Osteoblast (primary cell): ENCODE data around the gene EP300. TPM values are rescaled to one million over a fixed set of nuclear protein-coding genes. Genes with fewer than 3 reads are reported as not detected.
A peak's percentile ranks its signal among the peaks of the same experiment; 100 is the strongest.

ENCODE experiments used
- DNase-seq: peaks from one replicate; pipeline ENCODE4 v3.0.0; 2011; ENCODE audit warnings: low spot score, mixed read lengths; ENCODE audit not compliant: insufficient read length; ENCODE audit errors: missing footprints
- H2AFZ ChIP-seq: 2 replicates; pipeline ENCODE4 v1.6.0; 2011; ENCODE audit warnings: mild to moderate bottlenecking, low read length
- H3K27ac ChIP-seq: 2 replicates; pipeline ENCODE4 v1.5.1; 2011; ENCODE audit warnings: mild to moderate bottlenecking, low read depth, low read length, moderate library complexity
- H3K27me3 ChIP-seq: 2 replicates; pipeline ENCODE4 v1.6.0; 2012; ENCODE audit warnings: mild to moderate bottlenecking, control low read depth, inconsistent platforms, low read length, moderate library complexity; ENCODE audit not compliant: insufficient read depth
- H3K36me3 ChIP-seq: 2 replicates; pipeline ENCODE4 v1.5.1; 2011; ENCODE audit warnings: mild to moderate bottlenecking, low read length, control low read depth, moderate library complexity; ENCODE audit not compliant: insufficient read depth
- H3K4me1 ChIP-seq: 2 replicates; pipeline ENCODE4 v1.5.1; 2011; ENCODE audit warnings: mild to moderate bottlenecking, low read length, control low read depth, moderate library complexity; ENCODE audit not compliant: insufficient read depth
- H3K4me2 ChIP-seq: 2 replicates; pipeline ENCODE4 v1.6.0; 2011; ENCODE audit warnings: mild to moderate bottlenecking, low read length; ENCODE audit not compliant: insufficient read depth
- H3K4me3 ChIP-seq: fragments of 200-600 bp; sonication (generic); 3 replicates; pipeline ENCODE4 v1.5.1; 2012; ENCODE audit warnings: mild to moderate bottlenecking, low read length, inconsistent platforms; ENCODE audit not compliant: insufficient read depth
- H3K79me2 ChIP-seq: 2 replicates; pipeline ENCODE4 v1.6.0; 2012; ENCODE audit warnings: mild to moderate bottlenecking, low read length, control low read depth, inconsistent platforms; ENCODE audit not compliant: insufficient read depth
- H3K9me3 ChIP-seq: 2 replicates; pipeline ENCODE4 v1.5.1; 2011; ENCODE audit warnings: low read depth, low read length, control low read depth
- H4K20me1 ChIP-seq: 2 replicates; pipeline ENCODE4 v1.6.0; 2012; ENCODE audit warnings: mild to moderate bottlenecking, low read length, control low read depth; ENCODE audit not compliant: insufficient read depth
- CTCF ChIP-seq: IDR thresholded peaks from 2 replicates; pipeline ENCODE4 v1.5.1; 2011; ENCODE audit warnings: mild to moderate bottlenecking, low read depth, low read length, moderate library complexity; ENCODE audit errors: extremely low read depth
- total RNA-seq: library from RNA; depleted of rRNA; stranded (reverse); fragments of >200 nt; gene quantifications from 2 replicates; pipeline ENCODE4 v1.2.3, GENCODE V29; 2012

EP300 gene
- total RNA-seq, 1 donor = 67.7 TPM

GRCh38 chr22:41222846-41223507 lies 130.6 kb downstream of the EP300 start:
- H3K27ac ChIP-seq = no peak overlapping the region
- no peak overlapping the region for H2AFZ ChIP-seq
- no peaks in the 10 kb centered on the region for H4K20me1 ChIP-seq
- H3K4me1 ChIP-seq = peaks cover under 1% of the 10 kb centered on the region
- no peaks in the 10 kb centered on the region for H3K27me3 ChIP-seq
- H3K4me2 ChIP-seq = no peak overlapping the region
- no peaks in the 10 kb centered on the region for H3K9me3 ChIP-seq
- H3K4me3 ChIP-seq = no peak overlapping the region
- H3K79me2 ChIP-seq = no peaks in the 10 kb centered on the region
- no peak for TF ChIP-seq CTCF
- peak; percentile 63 for DNase-seq
- H3K36me3 ChIP-seq = peaks cover 57% of the 10 kb centered on the region

GRCh38 chr22:41223535-41223934 lies 131.1 kb downstream of the EP300 start:
- TF ChIP-seq CTCF = no peak
- Histone ChIP-seq H3K79me2 (no peaks in the 10 kb centered on the region), H3K27me3 (no peaks in the 10 kb centered on the region), H3K9me3 (no peaks in the 10 kb centered on the region), H3K4me1 (no peaks in the 10 kb centered on the region), H4K20me1 (no peaks in the 10 kb centered on the region), H3K27ac (no peak overlapping the region), H3K4me3 (no peak overlapping the region), H2AFZ (no peak overlapping the region), H3K36me3 (peaks cover 58% of the 10 kb centered on the region), H3K4me2 (no peak overlapping the region)
- no peak for DNase-seq

- H3K27me3 ChIP-seq = no peaks in the 10 kb centered on the region
- TF ChIP-seq CTCF = no peak
- H3K4me2 ChIP-seq = no peak overlapping the region
- H3K4me3 ChIP-seq = no peak overlapping the region
- no peak overlapping the region for H2AFZ ChIP-seq
- no peaks in the 10 kb centered on the region for H3K9me3 ChIP-seq
- no peak overlapping the region for H3K27ac ChIP-seq
- DNase-seq = peak; percentile 67
- no peaks in the 10 kb centered on the region for H4K20me1 ChIP-seq
- H3K4me1 ChIP-seq = no peaks in the 10 kb centered on the region
- peaks cover 36% of the 10 kb centered on the region for H3K36me3 ChIP-seq
- no peaks in the 10 kb centered on the region for H3K79me2 ChIP-seq
These were observed 134.6 kb downstream of the EP300 start for GRCh38 chr22:41226723-41227655.

GRCh38 chr22:41229215-41229614 lies 136.8 kb downstream of the EP300 start:
- no peak for TF ChIP-seq CTCF
- no peak overlapping the region for H3K27ac ChIP-seq
- no peak overlapping the region for H3K4me3 ChIP-seq
- DNase-seq = peak; percentile 31
- H3K4me1 ChIP-seq = peaks cover 6% of the 10 kb centered on the region
- H4K20me1 ChIP-seq = no peaks in the 10 kb centered on the region
- H3K27me3 ChIP-seq = no peaks in the 10 kb centered on the region
- H3K36me3 ChIP-seq = peaks cover 29% of the 10 kb centered on the region
- no peak overlapping the region for H3K4me2 ChIP-seq
- H3K9me3 ChIP-seq = no peaks in the 10 kb centered on the region
- no peaks in the 10 kb centered on the region for H3K79me2 ChIP-seq
- no peak overlapping the region for H2AFZ ChIP-seq
